GM10248 (cell line): ENCODE results near the gene ENOX1.

ENCODE experiments used
- CTCF ChIA-PET: fragments of 300-600 bp; sonication (Branson Sonifier 250); formaldehyde crosslinking; extraction: SDS; loops from one replicate; lab custom pipeline; 2021; ENCODE audit warnings: antibody characterized with exemption; lab: Yijun Ruan, JAX
- POLR2A ChIA-PET: fragments of 350-650 bp; sonication (Branson Sonifier 250); formaldehyde crosslinking; extraction: SDS; loops from one replicate; lab custom pipeline; 2020; ENCODE audit warnings: antibody characterized with exemption; lab: Yijun Ruan, JAX
- DNase-seq: peaks from one replicate; pipeline ENCODE4 v3.0.0; 2012; ENCODE audit errors: extremely low spot score
- CTCF ChIP-seq: IDR thresholded peaks from 2 replicates; pipeline ENCODE4 v1.5.1; 2012; ENCODE audit warnings: mild to moderate bottlenecking, low read depth; ENCODE audit errors: extremely low read depth, missing control alignments, control extremely low read depth

The ENOX1 gene

GRCh38 chr13:43299374-43299773 is 487.4 kb downstream of the ENOX1 start:
- CTCF ChIA-PET: interaction anchor here (1.4 kb wide), 1 partner anchor 18 kb away, joined by 4 read pairs; no protein-coding TSS in a partner anchor

GRCh38 chr13:43298816-43299215 is 488.0 kb downstream of the ENOX1 start:
- POLR2A ChIA-PET: no interaction called here
- TF ChIP-seq CTCF: no peak
- no peak for DNase-seq
- CTCF ChIA-PET: interaction anchor here (1.4 kb wide), 1 partner anchor 19 kb away, joined by 4 read pairs; no protein-coding TSS in a partner anchor

More at GRCh38 chr13:43299374-43299773, 487.4 kb downstream of the ENOX1 start:
- no peak for DNase-seq
- TF ChIP-seq CTCF: no peak
- POLR2A ChIA-PET: no interaction called here

GRCh38 chr13:43297967-43298678 is 488.6 kb downstream of the ENOX1 start:
- no peak for TF ChIP-seq CTCF
- DNase-seq: no peak
- ChIA-PET POLR2A (no interaction called here), CTCF (interaction anchor here (1.4 kb wide), 1 partner anchor 19 kb away, joined by 4 read pairs; no protein-coding TSS in a partner anchor)

GRCh38 chr13:43295825-43296564 is 490.8 kb downstream of the ENOX1 start:
- ChIA-PET CTCF (no interaction called here), POLR2A (no interaction called here)
- no peak for TF ChIP-seq CTCF
- no peak for DNase-seq

GRCh38 chr13:43295321-43295720 is 491.5 kb downstream of the ENOX1 start:
- ChIA-PET CTCF (no interaction called here), POLR2A (no interaction called here)

More at GRCh38 chr13:43295321-43295720, 491.5 kb downstream of the ENOX1 start:
- TF ChIP-seq CTCF: no peak
- no peak for DNase-seq
